HEK293 (cell line): ENCODE data around the gene MTURN.
A peak's percentile ranks its signal among the peaks of the same experiment; 100 is the strongest.

Experiments
- CTCF ChIA-PET: fragments of 350-600 bp; formaldehyde crosslinking; extraction: SDS; loops from one replicate; lab custom pipeline; 2021; ENCODE audit warnings: antibody characterized with exemption; lab: Yijun Ruan, JAX
- POLR2A ChIA-PET: fragments of 300-600 bp; formaldehyde crosslinking; extraction: SDS; loops from one replicate; lab custom pipeline; 2020; ENCODE audit warnings: antibody characterized with exemption, inconsistent platforms; lab: Yijun Ruan, JAX
- H3K27ac ChIP-seq: fragments of 200-500 bp; sonication (Bioruptor generic); 2 replicates; pipeline ENCODE4 v1.5.1; 2014; ENCODE audit warnings: low read depth, low read length, control low read depth, inconsistent platforms; ENCODE audit errors: extremely low read depth
- H3K36me3 ChIP-seq, 2 experiments: fragments of 200-500 bp in 1 of 2; sonication (Bioruptor generic) in 1 of 2; 1 replicate in 1 of 2; 2 replicates in 1 of 2; pipeline ENCODE4 v1.5.1; 2014 to 2017; ENCODE audit warnings: inconsistent platforms in 2 of 2, low read length in 2 of 2; ENCODE audit not compliant: control insufficient read depth in 2 of 2, insufficient read depth in 1 of 2
- H3K4me1 ChIP-seq: fragments of 200-500 bp; sonication (Bioruptor generic); 2 replicates; pipeline ENCODE4 v1.5.1; 2014; ENCODE audit warnings: mild to moderate bottlenecking, low read length, inconsistent platforms; ENCODE audit not compliant: control insufficient read depth, insufficient read depth
- H3K4me3 ChIP-seq: 2 replicates; pipeline ENCODE4 v1.5.1; 2011; ENCODE audit warnings: low read depth, mild to moderate bottlenecking, control low read depth, low read length, moderate library complexity
- H3K9me3 ChIP-seq: fragments of 200-500 bp; sonication (Bioruptor generic); 2 replicates; pipeline ENCODE4 v1.5.1; 2014; ENCODE audit warnings: low read depth, low read length, inconsistent platforms; ENCODE audit not compliant: control insufficient read depth, insufficient read depth
- GLIS1 ChIP-seq: fragments of 450-650 bp; formaldehyde crosslinking; IDR thresholded peaks from 2 replicates; pipeline ENCODE4 v1.5.1; 2016; ENCODE audit warnings: missing biosample characterization, missing genetic modification characterization
- HOXC10 ChIP-seq: sonication (generic); formaldehyde crosslinking; IDR thresholded peaks from 2 replicates; pipeline ENCODE4 v1.8.1; 2023; ENCODE audit warnings: mild to moderate bottlenecking, missing genetic modification reagents
- KLF16 ChIP-seq: fragments of 450-650 bp; formaldehyde crosslinking; IDR thresholded peaks from 2 replicates; pipeline ENCODE4 v1.5.1; 2017; ENCODE audit warnings: missing biosample characterization, missing genetic modification characterization
- KLF9 ChIP-seq: fragments of 450-650 bp; formaldehyde crosslinking; IDR thresholded peaks from 2 replicates; pipeline ENCODE4 v1.5.1; 2016; ENCODE audit warnings: missing biosample characterization, missing genetic modification characterization, low read depth
- SP2 ChIP-seq: fragments of 450-650 bp; formaldehyde crosslinking; IDR thresholded peaks from 2 replicates; pipeline ENCODE4 v1.5.1; 2016; ENCODE audit warnings: missing biosample characterization, missing genetic modification characterization
- YY2 ChIP-seq: fragments of 450-650 bp; formaldehyde crosslinking; IDR thresholded peaks from 2 replicates; pipeline ENCODE4 v1.5.1; 2016; ENCODE audit warnings: missing biosample characterization, missing genetic modification characterization
- ZBTB48 ChIP-seq: fragments of 450-650 bp; formaldehyde crosslinking; IDR thresholded peaks from 2 replicates; pipeline ENCODE4 v1.5.1; 2016; ENCODE audit warnings: missing biosample characterization, missing genetic modification characterization
- ZEB2 ChIP-seq: fragments of 450-650 bp; formaldehyde crosslinking; IDR thresholded peaks from 2 replicates; pipeline ENCODE4 v1.5.1; 2016; ENCODE audit warnings: missing biosample characterization, missing genetic modification characterization
- ZFHX2 ChIP-seq: fragments of 450-650 bp; formaldehyde crosslinking; conservative IDR thresholded peaks from 2 replicates; pipeline ENCODE4 v1.5.1; 2016; ENCODE audit warnings: missing biosample characterization, missing genetic modification characterization
- ZNF341 ChIP-seq: fragments of 450-650 bp; formaldehyde crosslinking; IDR thresholded peaks from 2 replicates; pipeline ENCODE4; 2016; ENCODE audit warnings: low read depth, missing biosample characterization, missing genetic modification characterization
- ZNF501 ChIP-seq: fragments of 450-650 bp; formaldehyde crosslinking; IDR thresholded peaks from 2 replicates; pipeline ENCODE4 v1.5.1; 2016; ENCODE audit warnings: missing biosample characterization, missing genetic modification characterization
- ZNF600 ChIP-seq: fragments of 450-650 bp; formaldehyde crosslinking; IDR thresholded peaks from 2 replicates; pipeline ENCODE4 v1.5.1; 2016; ENCODE audit warnings: missing biosample characterization, missing genetic modification characterization
- ZNF621 ChIP-seq: fragments of 450-650 bp; formaldehyde crosslinking; IDR thresholded peaks from 2 replicates; pipeline ENCODE4 v1.5.1; 2017; ENCODE audit warnings: missing biosample characterization, missing genetic modification characterization
- ZNF664 ChIP-seq: fragments of 450-650 bp; formaldehyde crosslinking; IDR thresholded peaks from 2 replicates; pipeline ENCODE4 v1.5.1; 2016; ENCODE audit warnings: missing biosample characterization, missing genetic modification characterization
- ZNF701 ChIP-seq: fragments of 450-650 bp; formaldehyde crosslinking; IDR thresholded peaks from 2 replicates; pipeline ENCODE4 v1.5.1; 2016; ENCODE audit warnings: missing biosample characterization, missing genetic modification characterization
- TF ChIP-seq, protein P1 (sequence below): fragments of 450-650 bp; formaldehyde crosslinking; IDR thresholded peaks from 2 replicates; pipeline ENCODE4 v1.5.1; 2016; ENCODE audit warnings: missing biosample characterization, missing genetic modification characterization
- TF ChIP-seq, protein P2 (sequence below): fragments of 450-650 bp; formaldehyde crosslinking; IDR thresholded peaks from 2 replicates; pipeline ENCODE4 v1.5.1; 2017; ENCODE audit warnings: missing biosample characterization, missing genetic modification characterization
- TF ChIP-seq, protein P3 (sequence below): fragments of 450-650 bp; formaldehyde crosslinking; IDR thresholded peaks from 2 replicates; pipeline ENCODE4 v1.5.1; 2016; ENCODE audit warnings: missing biosample characterization, missing genetic modification characterization
- TF ChIP-seq, protein P4 (sequence below): fragments of 450-650 bp; formaldehyde crosslinking; IDR thresholded peaks from 2 replicates; pipeline ENCODE4 v1.5.1; 2016; ENCODE audit warnings: missing biosample characterization, missing genetic modification characterization
- TF ChIP-seq, protein P5 (sequence below): fragments of 450-650 bp; formaldehyde crosslinking; IDR thresholded peaks from 2 replicates; pipeline ENCODE4 v1.5.1; 2016; ENCODE audit warnings: missing biosample characterization, missing genetic modification characterization
- TF ChIP-seq, protein P6 (sequence below): fragments of 450-650 bp; formaldehyde crosslinking; IDR thresholded peaks from 2 replicates; pipeline ENCODE4 v1.5.1; 2016; ENCODE audit warnings: missing biosample characterization, missing genetic modification characterization

MTURN gene

DNA sequence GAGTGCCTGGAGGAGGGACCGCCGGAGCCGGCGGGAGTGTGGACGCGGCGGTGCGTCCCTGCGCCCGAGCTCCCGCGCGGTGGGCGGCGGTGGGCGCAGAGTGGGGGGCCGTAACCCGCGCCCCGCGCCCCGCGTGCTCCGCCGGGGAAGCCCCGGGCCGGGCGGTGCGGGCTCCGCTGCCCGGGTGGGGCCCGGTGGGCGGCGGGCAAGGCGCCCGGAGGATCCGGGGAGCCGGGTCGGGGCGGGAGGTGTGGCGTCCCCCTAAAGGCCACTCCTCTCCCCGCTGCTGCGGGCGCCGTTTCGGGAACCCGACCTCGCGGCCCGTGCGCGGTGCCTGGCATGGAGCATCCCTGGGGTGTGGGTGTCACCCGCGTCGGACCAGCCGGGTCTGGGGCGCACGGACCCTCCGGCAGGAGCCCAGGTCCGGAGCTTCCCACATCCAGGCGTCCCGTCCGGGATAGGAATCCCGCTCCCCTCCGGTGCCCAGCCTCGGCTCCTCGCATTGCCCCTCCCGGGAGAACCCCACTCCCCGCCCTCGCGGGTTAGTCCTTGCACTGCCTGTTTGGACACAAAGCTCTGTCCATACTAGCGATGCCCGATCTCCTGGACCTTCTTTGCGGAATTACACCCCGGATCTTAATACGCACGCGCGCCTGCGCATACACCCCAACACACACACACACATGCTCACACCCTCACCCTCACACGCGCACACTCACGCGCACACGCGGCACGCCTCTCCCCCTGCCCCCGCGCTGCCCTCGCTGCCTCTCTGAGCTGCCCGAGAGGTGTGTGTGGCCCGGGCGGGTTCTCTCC, 723 bp downstream of the MTURN start:
- peak overlapping the region; percentile 86 for H3K4me3 ChIP-seq
- POLR2A ChIA-PET, result interaction anchor here (1.4 to 1.6 kb wide), 2 partner anchors 8 to 22 kb away, joined by 4 to 5 read pairs; no protein-coding TSS in a partner anchor
- no peak for TF ChIP-seq ZNF701
- peak; percentile 54 for TF ChIP-seq ZEB2 (tag by site-specific recombination)
- no peak for TF ChIP-seq ZNF664 (tag by site-specific recombination)
- TF ChIP-seq, protein P1, sequence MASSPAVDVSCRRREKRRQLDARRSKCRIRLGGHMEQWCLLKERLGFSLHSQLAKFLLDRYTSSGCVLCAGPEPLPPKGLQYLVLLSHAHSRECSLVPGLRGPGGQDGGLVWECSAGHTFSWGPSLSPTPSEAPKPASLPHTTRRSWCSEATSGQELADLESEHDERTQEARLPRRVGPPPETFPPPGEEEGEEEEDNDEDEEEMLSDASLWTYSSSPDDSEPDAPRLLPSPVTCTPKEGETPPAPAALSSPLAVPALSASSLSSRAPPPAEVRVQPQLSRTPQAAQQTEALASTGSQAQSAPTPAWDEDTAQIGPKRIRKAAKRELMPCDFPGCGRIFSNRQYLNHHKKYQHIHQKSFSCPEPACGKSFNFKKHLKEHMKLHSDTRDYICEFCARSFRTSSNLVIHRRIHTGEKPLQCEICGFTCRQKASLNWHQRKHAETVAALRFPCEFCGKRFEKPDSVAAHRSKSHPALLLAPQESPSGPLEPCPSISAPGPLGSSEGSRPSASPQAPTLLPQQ (tag by site-specific recombination), result 0 out of 2 replicates have a peak, but pooled peaks have one; percentile 27
- TF ChIP-seq, protein P2, sequence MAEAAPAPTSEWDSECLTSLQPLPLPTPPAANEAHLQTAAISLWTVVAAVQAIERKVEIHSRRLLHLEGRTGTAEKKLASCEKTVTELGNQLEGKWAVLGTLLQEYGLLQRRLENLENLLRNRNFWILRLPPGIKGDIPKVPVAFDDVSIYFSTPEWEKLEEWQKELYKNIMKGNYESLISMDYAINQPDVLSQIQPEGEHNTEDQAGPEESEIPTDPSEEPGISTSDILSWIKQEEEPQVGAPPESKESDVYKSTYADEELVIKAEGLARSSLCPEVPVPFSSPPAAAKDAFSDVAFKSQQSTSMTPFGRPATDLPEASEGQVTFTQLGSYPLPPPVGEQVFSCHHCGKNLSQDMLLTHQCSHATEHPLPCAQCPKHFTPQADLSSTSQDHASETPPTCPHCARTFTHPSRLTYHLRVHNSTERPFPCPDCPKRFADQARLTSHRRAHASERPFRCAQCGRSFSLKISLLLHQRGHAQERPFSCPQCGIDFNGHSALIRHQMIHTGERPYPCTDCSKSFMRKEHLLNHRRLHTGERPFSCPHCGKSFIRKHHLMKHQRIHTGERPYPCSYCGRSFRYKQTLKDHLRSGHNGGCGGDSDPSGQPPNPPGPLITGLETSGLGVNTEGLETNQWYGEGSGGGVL (tag by site-specific recombination), result peak; percentile 73
- TF ChIP-seq ZFHX2 (tag by site-specific recombination), result peak; percentile 91
- no peak; the same call in 1 of the 2 replicates for TF ChIP-seq YY2 (tag by site-specific recombination)
- peak; percentile 22; the same call in 1 of the 2 replicates for TF ChIP-seq ZBTB48 (tag by site-specific recombination)
- TF ChIP-seq, protein P3, sequence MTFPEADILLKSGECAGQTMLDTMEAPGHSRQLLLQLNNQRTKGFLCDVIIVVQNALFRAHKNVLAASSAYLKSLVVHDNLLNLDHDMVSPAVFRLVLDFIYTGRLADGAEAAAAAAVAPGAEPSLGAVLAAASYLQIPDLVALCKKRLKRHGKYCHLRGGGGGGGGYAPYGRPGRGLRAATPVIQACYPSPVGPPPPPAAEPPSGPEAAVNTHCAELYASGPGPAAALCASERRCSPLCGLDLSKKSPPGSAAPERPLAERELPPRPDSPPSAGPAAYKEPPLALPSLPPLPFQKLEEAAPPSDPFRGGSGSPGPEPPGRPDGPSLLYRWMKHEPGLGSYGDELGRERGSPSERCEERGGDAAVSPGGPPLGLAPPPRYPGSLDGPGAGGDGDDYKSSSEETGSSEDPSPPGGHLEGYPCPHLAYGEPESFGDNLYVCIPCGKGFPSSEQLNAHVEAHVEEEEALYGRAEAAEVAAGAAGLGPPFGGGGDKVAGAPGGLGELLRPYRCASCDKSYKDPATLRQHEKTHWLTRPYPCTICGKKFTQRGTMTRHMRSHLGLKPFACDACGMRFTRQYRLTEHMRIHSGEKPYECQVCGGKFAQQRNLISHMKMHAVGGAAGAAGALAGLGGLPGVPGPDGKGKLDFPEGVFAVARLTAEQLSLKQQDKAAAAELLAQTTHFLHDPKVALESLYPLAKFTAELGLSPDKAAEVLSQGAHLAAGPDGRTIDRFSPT (tag by site-specific recombination), result peak; percentile 69; the same call in 1 of the 2 replicates
- TF ChIP-seq, protein P4, sequence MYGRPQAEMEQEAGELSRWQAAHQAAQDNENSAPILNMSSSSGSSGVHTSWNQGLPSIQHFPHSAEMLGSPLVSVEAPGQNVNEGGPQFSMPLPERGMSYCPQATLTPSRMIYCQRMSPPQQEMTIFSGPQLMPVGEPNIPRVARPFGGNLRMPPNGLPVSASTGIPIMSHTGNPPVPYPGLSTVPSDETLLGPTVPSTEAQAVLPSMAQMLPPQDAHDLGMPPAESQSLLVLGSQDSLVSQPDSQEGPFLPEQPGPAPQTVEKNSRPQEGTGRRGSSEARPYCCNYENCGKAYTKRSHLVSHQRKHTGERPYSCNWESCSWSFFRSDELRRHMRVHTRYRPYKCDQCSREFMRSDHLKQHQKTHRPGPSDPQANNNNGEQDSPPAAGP (tag by site-specific recombination), result peak; percentile 56
- TF ChIP-seq KLF16 (tag by site-specific recombination), result peak; percentile 69
- no peak for TF ChIP-seq HOXC10 (CRISPR knock-in tag)
- TF ChIP-seq ZNF501 (tag by site-specific recombination), result peak; percentile 57; the same call in 1 of the 2 replicates
- peak; percentile 71; the same call in 1 of the 2 replicates for TF ChIP-seq KLF9 (tag by site-specific recombination)
- TF ChIP-seq, protein P5, sequence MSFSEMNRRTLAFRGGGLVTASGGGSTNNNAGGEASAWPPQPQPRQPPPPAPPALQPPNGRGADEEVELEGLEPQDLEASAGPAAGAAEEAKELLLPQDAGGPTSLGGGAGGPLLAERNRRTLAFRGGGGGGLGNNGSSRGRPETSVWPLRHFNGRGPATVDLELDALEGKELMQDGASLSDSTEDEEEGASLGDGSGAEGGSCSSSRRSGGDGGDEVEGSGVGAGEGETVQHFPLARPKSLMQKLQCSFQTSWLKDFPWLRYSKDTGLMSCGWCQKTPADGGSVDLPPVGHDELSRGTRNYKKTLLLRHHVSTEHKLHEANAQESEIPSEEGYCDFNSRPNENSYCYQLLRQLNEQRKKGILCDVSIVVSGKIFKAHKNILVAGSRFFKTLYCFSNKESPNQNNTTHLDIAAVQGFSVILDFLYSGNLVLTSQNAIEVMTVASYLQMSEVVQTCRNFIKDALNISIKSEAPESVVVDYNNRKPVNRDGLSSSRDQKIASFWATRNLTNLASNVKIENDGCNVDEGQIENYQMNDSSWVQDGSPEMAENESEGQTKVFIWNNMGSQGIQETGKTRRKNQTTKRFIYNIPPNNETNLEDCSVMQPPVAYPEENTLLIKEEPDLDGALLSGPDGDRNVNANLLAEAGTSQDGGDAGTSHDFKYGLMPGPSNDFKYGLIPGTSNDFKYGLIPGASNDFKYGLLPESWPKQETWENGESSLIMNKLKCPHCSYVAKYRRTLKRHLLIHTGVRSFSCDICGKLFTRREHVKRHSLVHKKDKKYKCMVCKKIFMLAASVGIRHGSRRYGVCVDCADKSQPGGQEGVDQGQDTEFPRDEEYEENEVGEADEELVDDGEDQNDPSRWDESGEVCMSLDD (tag by site-specific recombination), result peak; percentile 89
- TF ChIP-seq, protein P6, sequence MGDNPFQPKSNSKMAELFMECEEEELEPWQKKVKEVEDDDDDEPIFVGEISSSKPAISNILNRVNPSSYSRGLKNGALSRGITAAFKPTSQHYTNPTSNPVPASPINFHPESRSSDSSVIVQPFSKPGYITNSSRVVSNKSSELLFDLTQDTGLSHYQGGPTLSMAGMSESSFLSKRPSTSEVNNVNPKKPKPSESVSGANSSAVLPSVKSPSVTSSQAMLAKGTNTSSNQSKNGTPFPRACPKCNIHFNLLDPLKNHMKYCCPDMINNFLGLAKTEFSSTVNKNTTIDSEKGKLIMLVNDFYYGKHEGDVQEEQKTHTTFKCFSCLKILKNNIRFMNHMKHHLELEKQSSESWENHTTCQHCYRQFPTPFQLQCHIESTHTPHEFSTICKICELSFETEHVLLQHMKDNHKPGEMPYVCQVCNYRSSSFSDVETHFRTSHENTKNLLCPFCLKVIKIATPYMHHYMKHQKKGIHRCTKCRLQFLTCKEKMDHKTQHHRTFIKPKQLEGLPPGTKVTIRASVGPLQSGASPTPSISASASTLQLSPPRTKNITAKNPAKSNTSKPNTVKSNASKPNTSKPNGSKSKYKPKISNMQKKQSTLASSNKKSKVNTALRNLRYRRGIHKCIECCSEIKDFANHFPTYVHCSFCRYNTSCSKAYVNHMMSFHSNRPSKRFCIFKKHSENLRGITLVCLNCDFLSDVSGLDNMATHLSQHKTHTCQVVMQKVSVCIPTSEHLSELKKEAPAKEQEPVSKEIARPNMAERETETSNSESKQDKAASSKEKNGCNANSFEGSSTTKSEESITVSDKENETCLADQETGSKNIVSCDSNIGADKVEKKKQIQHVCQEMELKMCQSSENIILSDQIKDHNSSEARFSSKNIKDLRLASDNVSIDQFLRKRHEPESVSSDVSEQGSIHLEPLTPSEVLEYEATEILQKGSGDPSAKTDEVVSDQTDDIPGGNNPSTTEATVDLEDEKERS (tag by site-specific recombination), result no peak
- TF ChIP-seq SP2 (tag by site-specific recombination), result peak; percentile 60
- TF ChIP-seq GLIS1 (tag by site-specific recombination), result 0 out of 2 replicates have a peak, but pooled peaks have one; percentile 4
- TF ChIP-seq ZNF341, result peak; percentile 50
- peak; percentile 73 for TF ChIP-seq ZNF600 (tag by site-specific recombination)
- no peak for TF ChIP-seq ZNF621 (tag by site-specific recombination)

More for the DNA sequence above, 723 bp downstream of the MTURN start:
- no peaks in the 10 kb centered on the region for H3K4me1 ChIP-seq
- H3K9me3 ChIP-seq, result no peaks in the 10 kb centered on the region
- CTCF ChIA-PET, result interaction anchor here (0.6 to 0.7 kb wide), 3 partner anchors 101 to 1302 kb away, joined by 3 read pairs; no protein-coding TSS in a partner anchor
- H3K36me3 ChIP-seq, result no peaks in the 10 kb centered on the region; a peak in 1 of 3 replicates
- peak overlapping the region; percentile 82 for H3K27ac ChIP-seq
